Central memory CD4-positive, alpha-beta T cell (primary cell): Measurements from ENCODE around the gene HDLBP.
"Not testable (repeated sequence)": the region's sequence is repeated elsewhere in the genome, so short reads cannot be mapped to it uniquely, and the experiment has no call there.

Experiments
- DNase-seq: peaks from one replicate; pipeline ENCODE4 v3.0.0; 2022

HDLBP gene

GRCh38 chr2:241302759-241303651 is 12.5 kb downstream of the HDLBP start:
- no peak for DNase-seq

DNA sequence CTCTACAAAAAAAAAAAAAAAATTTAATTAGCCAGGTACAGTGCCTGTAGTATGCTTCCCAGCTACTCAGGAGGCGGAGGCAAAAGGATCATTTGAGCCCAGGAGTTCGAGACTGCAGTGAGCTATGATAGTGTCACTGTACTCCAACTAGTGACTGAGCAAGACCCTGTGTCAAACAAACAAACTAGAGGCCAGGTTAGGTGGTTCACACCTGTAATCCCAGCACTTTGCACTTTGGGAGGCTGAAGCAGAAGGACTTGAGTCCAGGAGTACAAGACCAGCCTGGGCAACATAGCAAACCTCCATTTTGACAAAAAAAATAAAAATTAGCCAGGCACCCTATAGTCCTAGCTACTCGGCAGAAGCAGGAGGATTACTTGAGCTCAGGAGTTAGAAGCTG is 13.4 kb downstream of the HDLBP start:
- no peak for DNase-seq

DNA sequence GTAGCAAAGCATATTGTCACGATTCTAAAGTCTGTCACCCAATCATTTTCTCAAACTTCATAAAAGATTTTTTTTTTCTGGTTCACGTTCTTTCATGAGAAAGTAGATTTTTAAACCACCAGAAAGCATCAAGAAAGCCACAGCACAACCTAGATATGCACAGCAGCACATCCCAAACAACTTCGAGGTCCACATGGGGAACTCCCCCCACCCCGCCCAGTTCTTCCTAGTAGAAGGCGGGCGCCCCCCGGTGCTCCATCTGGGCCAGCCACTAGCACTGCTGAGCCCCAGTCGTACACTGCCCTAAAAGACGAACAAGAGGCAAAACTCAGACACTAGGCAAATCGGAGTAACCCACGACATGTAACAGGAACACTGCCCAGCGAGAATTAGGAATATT is 15.5 kb downstream of the HDLBP start:
- peak; percentile 51 for DNase-seq

GRCh38 chr2:241298673-241299072 is 16.8 kb downstream of the HDLBP start:
- peak; percentile 52 for DNase-seq

GRCh38 chr2:241296767-241297166 is 18.7 kb downstream of the HDLBP start:
- no peak for DNase-seq

GRCh38 chr2:241295326-241296095 is 20.0 kb downstream of the HDLBP start:
- no peak for DNase-seq

- not testable (repeated sequence) for DNase-seq
Observed at GRCh38 chr2:241293378-241293797, 22.1 kb downstream of the HDLBP start.

DNA sequence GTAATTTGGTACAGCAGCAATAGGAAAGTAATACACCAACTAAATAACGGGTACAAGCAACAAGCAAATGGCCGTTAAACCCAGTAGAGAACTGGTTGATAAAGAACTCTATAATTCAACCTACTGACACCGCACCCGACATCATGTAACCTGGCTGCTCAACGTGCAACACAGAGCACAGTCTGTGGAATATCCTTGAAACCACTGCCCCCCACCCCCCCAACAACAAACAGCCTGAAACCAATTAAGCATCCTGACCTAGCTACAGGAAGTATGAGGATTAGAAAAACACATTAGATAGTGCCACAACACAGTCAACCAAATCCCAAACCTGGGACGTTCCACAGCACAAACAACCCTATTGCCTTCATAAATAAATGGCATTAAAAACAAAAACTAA is 23.5 kb downstream of the HDLBP start:
- no peak for DNase-seq

DNA sequence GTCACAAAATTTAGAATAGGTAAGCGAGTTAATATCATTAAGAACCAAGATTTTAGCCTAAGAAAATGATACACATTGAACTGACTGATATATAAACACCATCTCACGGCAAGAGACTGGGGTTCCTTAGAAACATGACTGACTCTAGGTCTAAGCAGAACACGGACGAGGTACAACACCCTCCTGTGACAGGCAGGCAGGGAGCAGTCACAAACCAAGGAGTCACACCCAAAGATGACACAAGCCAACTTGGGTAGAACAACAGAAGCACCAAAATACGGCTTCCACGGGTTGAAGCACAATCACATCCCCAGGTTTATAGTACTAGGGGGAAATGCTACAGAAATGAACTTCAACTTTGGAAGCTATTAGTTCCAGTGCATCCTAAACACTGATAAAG is 24.3 kb downstream of the HDLBP start:
- no peak for DNase-seq

DNA sequence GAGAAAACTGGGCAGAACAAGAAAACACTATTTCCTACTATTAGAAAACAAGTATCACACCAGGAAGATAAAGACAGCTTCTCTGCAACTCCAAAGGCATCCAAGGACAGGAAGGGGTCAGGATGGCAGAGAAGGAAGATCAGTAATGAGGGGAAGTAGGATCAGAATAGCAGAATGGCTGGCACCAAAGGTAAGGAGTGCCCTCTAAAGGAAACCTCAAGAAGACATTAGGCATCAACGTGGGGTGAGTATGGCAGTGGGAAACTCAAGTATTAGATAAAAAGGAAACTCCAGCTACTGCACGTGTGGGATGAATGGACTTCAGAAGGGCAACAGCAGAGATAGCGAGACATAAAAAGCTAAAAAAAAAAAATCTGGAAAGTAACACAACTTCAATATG is 25.9 kb downstream of the HDLBP start:
- DNase-seq = no peak

GRCh38 chr2:241289053-241289452 is 26.4 kb downstream of the HDLBP start:
- DNase-seq = no peak

- DNase-seq = no peak
Observed at GRCh38 chr2:241288324-241288888, 27.1 kb downstream of the HDLBP start.

DNA sequence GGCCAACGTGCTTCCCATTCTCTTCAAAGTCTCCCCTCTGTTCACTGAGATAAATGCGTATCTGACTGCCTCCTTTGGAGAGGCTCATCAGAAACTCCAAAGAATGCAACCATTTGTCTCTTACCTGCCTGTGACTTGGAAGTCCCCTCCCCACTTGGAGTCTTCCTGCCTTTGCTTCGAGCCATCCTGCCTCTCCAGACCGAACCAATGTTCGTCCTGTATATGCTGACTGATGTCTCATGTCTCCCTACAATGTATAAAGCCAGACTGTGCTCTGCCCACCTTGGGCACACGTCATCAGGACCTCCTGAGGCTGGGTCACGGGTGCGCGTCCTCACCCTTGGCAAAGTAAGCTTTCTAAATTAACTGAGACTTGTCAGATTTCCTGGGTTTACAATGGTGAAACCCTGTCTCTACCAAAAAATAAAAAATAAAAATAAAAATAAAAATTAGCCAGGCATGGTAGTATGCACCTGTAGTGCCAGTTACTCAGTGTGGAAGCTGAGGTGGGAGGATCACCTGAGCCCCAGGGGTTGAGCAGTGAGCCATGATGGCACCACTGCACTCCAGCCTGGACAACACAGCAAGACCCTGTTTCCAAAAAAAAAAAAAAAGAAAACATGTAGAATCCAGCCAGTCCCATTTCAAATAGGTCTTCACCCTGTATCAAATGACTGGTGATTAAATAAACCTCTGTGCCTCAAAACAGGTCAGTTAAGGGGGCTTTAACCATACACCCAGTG is 29.0 kb downstream of the HDLBP start:
- DNase-seq = no peak

GRCh38 chr2:241285596-241285995 is 29.9 kb downstream of the HDLBP start:
- DNase-seq = no peak

DNA sequence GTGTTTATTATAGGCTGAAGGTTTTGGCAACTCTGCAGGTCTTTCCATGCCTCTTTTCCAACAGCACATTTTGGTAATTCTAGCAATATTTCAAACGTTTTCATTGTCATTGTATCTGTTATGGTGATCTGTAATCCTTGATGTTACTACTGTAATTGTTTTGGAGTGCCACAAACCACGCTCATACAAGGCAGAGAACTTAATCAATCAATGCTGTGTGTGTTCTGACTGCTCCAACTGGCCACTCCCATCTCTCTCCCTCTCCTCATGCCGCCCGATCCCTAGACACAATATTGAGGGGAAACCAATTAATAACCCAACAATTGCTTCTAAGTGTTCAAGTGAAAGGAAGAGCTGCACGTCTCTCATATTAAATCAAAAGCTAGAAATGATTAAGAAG is 32.9 kb downstream of the HDLBP start:
- no peak for DNase-seq

- no peak for DNase-seq
Observed at GRCh38 chr2:241280291-241280690, 35.2 kb downstream of the HDLBP start.

DNA sequence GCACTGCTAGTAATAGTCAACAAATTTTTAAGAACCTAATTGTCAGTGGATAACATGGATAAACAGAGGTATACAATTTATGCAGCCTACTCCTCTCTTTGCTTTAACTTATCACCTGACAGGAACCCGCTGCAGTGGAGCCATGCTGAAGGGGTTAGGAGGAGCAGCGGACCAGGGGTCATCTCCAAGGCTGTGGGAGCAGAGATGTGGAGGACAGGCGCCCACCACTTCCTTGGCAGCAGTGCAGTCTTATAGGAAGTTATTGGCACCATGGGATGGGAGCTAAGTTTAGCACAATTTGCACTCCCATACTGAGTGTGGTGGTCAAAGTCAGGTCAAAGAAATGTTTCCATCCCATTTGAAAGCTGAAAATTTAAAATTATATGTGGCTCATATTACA is 35.6 kb downstream of the HDLBP start:
- no peak for DNase-seq

GRCh38 chr2:241279413-241279812 is 36.1 kb downstream of the HDLBP start:
- no peak for DNase-seq

DNA sequence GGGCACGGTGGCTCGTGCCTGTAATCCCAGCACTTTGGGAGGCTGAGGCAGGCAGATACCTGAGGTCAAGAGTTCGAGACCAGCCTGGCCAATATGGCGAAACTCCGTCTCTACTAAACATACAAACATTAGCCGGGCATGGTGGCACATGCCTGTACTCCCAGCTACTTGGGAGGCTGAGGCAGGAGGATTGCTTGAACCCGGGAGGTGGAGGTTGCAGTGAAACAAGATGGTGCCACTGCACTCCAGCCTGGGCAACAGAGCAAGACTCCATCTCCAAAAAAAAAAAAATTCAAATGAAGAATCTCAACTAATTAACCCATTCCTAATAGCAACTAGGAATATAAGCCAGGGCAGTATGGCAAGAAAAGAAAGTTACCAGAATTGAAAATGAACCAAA is 37.2 kb downstream of the HDLBP start:
- not testable (repeated sequence) for DNase-seq

GRCh38 chr2:241275910-241276309 is 39.6 kb downstream of the HDLBP start:
- DNase-seq = no peak

GRCh38 chr2:241275504-241275903 is 40.0 kb downstream of the HDLBP start:
- no peak for DNase-seq

DNA sequence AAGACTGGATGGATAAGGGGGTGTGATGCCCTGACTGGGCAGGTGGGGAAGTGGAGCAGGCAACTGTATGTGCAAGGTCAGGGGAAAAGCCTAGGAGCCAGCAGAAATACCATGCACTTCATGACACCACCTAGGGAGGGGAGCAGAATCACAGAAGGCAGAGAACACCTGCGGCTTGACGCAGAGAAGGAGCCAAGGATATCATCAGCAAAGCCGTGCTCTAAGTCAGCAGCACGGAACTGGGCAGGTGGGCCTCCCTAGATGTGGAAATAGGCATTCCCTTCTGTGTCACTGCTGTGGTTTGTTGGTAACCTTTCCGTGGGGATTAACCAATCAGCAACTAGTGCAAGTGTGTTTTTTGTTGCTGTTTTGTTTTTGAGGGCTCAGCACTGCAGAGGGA is 41.3 kb downstream of the HDLBP start:
- no peak for DNase-seq
